B cell (primary cell): Measurements from ENCODE around the gene CDC5L. TPM values are rescaled to one million over a fixed set of nuclear protein-coding genes. Genes with fewer than 3 reads are reported as not detected.

Source experiments
- ATAC-seq: fragments of 200-7000 bp; cut with Tn5 transposase; one replicate; pipeline ENCODE4 v1.10.0; 2021; ENCODE audit warnings: low read depth, mild to moderate bottlenecking, moderate number of reproducible peaks, moderate library complexity
- CTCF ChIA-PET: fragments of 350-600 bp; sonication (Branson Sonifier 250); formaldehyde crosslinking; loops from one replicate; lab custom pipeline; 2021; ENCODE audit warnings: antibody characterized with exemption, inconsistent platforms; lab: Charles Lee
- POLR2A ChIA-PET: fragments of 350-600 bp; sonication (Branson Sonifier 250); formaldehyde crosslinking; loops from one replicate; lab custom pipeline; 2021; ENCODE audit warnings: antibody characterized with exemption; lab: Charles Lee
- DNase-seq: peaks from one replicate; pipeline ENCODE4 v3.0.0; 2013
- H2AFZ ChIP-seq: 2 replicates; pipeline ENCODE4 v1.6.1; 2012; ENCODE audit warnings: mild to moderate bottlenecking, low read depth, low read length; ENCODE audit not compliant: insufficient read depth, poor library complexity, severe bottlenecking
- H3K27ac ChIP-seq, 2 donors: 1 replicate in 1 of 2; 2 replicates in 1 of 2; pipeline ENCODE4 v1.5.1; 2012 to 2013; ENCODE audit warnings: low read length in 2 of 2, mild to moderate bottlenecking in 2 of 2, moderate library complexity in 1 of 2
- H3K27me3 ChIP-seq, 4 experiments: fragments of 200-600 bp in 1 of 4; sonication (generic) in 1 of 4; replicated peaks in 1 of 4; 1 replicate in 2 of 4; 2 replicates in 2 of 4; pipeline versions ENCODE4 v1.6.1 to v1.7.0; 2013 to 2016; ENCODE audit warnings: low read length in 3 of 4, mild to moderate bottlenecking in 2 of 4, mixed read lengths in 1 of 4, moderate library complexity in 1 of 4; ENCODE audit not compliant: insufficient read depth in 4 of 4, control insufficient read depth in 3 of 4; ENCODE audit errors: control extremely low read depth in 1 of 4
- H3K36me3 ChIP-seq, 2 experiments: replicated peaks in 1 of 2; 1 replicate in 1 of 2; 2 replicates in 1 of 2; pipeline versions ENCODE4 v1.6.1 to v1.7.1; 2013; ENCODE audit warnings: low read length in 1 of 2; ENCODE audit not compliant: insufficient read depth in 2 of 2, control insufficient read depth in 1 of 2; ENCODE audit errors: control extremely low read depth in 1 of 2, extremely low read depth in 1 of 2
- H3K4me1 ChIP-seq, 2 donors: fragments of 200-600 bp in 1 of 2; sonication (generic) in 1 of 2; 1 replicate in 1 of 2; 2 replicates in 1 of 2; pipeline versions ENCODE4 v1.5.1 to v1.6.1; 2013 to 2017; ENCODE audit warnings: low read length in 2 of 2; ENCODE audit not compliant: control insufficient read depth in 2 of 2, insufficient read depth in 2 of 2
- H3K4me2 ChIP-seq: replicated peaks from 2 replicates; pipeline ENCODE3; 2012; ENCODE audit warnings: mild to moderate bottlenecking, low read depth, low read length; ENCODE audit not compliant: poor library complexity, severe bottlenecking
- H3K4me3 ChIP-seq, 5 experiments: fragments of 200-600 bp in 1 of 5; sonication (generic) in 1 of 5; 1 replicate in 3 of 5; 2 replicates in 2 of 5; pipeline versions ENCODE4 v1.5.1 to v1.7.0; 2011 to 2016; ENCODE audit warnings: low read length in 4 of 5, mild to moderate bottlenecking in 4 of 5, low read depth in 2 of 5, control low read depth in 1 of 5, moderate library complexity in 1 of 5; ENCODE audit not compliant: insufficient read depth in 1 of 5; ENCODE audit errors: control extremely low read depth in 1 of 5, extremely low read depth in 1 of 5
- H3K79me2 ChIP-seq: fragments of 200-600 bp; sonication (generic); one replicate; pipeline ENCODE4 v1.6.0; 2016; ENCODE audit warnings: low read length; ENCODE audit not compliant: control insufficient read depth, insufficient read depth
- H3K9ac ChIP-seq: fragments of 200-600 bp; sonication (generic); 2 replicates; pipeline ENCODE4 v1.6.1; 2017; ENCODE audit warnings: mild to moderate bottlenecking, low read length, moderate library complexity
- H3K9me3 ChIP-seq, 3 donors: one replicate each; pipeline versions ENCODE4 v1.6.1 to v1.7.1; 2013; ENCODE audit warnings: low read length in 2 of 3; ENCODE audit not compliant: control insufficient read depth in 2 of 3, insufficient read depth in 1 of 3; ENCODE audit errors: control extremely low read depth in 1 of 3
- H4K20me1 ChIP-seq: 2 replicates; pipeline ENCODE4 v1.6.0; 2012; ENCODE audit warnings: mild to moderate bottlenecking, low read length; ENCODE audit not compliant: insufficient read depth, control insufficient read depth, poor library complexity, severe bottlenecking
- H3K27ac Mint-ChIP-seq: one replicate; pipeline ENCODE4 v1.8.0; 2021; ENCODE audit warnings: mixed read lengths
- H3K27me3 Mint-ChIP-seq: one replicate; pipeline ENCODE4 v1.8.0; 2021; ENCODE audit warnings: mixed read lengths
- H3K4me1 Mint-ChIP-seq: one replicate; pipeline ENCODE4 v1.8.0; 2021; ENCODE audit warnings: mixed read lengths
- H3K4me3 Mint-ChIP-seq: one replicate; pipeline ENCODE4 v1.8.0; 2021; ENCODE audit warnings: mixed read lengths
- H3K9me3 Mint-ChIP-seq: one replicate; pipeline ENCODE4 v1.8.0; 2022; ENCODE audit warnings: mixed read lengths; ENCODE audit not compliant: insufficient read depth
- CTCF ChIP-seq: fragments of 200-600 bp; IDR thresholded peaks from one replicate; pipeline ENCODE4 v1.8.0; 2022; ENCODE audit warnings: antibody characterized with exemption, mild to moderate bottlenecking
- EZH2 ChIP-seq: IDR thresholded peaks from 2 replicates; pipeline ENCODE4 v1.6.1; 2012; ENCODE audit warnings: borderline replicate concordance, low read depth, mild to moderate bottlenecking, moderate library complexity, low read length; ENCODE audit not compliant: insufficient read depth, poor library complexity, severe bottlenecking
- WGBS: methylation state at CpG from one replicate; pipeline ENCODE4 v1.1.5; 2013; ENCODE audit warnings: missing lambda C conversion rate; ENCODE audit not compliant: insufficient coverage; 5-methylcytosine and 5-hydroxymethylcytosine counted together
- intact Hi-C: fragments of 100-400 bp; cut with micrococcal nuclease; formaldehyde crosslinking; loops from one replicate; pipeline ENCODE4 v1.10.0; 2022
- polyA plus RNA-seq: library from polyadenylated mRNA; depleted of rRNA; stranded (reverse); fragments of >200 nt; gene quantifications from 2 replicates; pipeline ENCODE4 v1.2.3, GENCODE V29; 2012
- total RNA-seq, 2 donors: library from RNA; stranded (reverse); fragments of 120-200 nt in 1 of 2; gene quantifications; 1 replicate in 1 of 2; 2 replicates in 1 of 2; pipeline versions ENCODE4 v1.2.3 to v1.2.4, GENCODE V29; 2013 to 2022

Gene CDC5L
- total and polyA plus RNA-seq, 2 donors (not counting 1 experiment from before 2014, with no cell fraction given) = 4.1 to 22.2 TPM

- Histone ChIP-seq H3K9ac (no peak overlapping the region), H3K4me1 (no peaks in the 10 kb centered on the region), H3K9me3 (no peaks in the 10 kb centered on the region), H3K4me2 (no peak overlapping the region), H3K4me3 (no peak overlapping the region), H2AFZ (no peak overlapping the region), H3K36me3 (peaks cover 11 to 13% of the 10 kb centered on the region in 2 experiments), H3K79me2 (no peaks in the 10 kb centered on the region), H3K27ac (no peak overlapping the region), H4K20me1 (no peaks in the 10 kb centered on the region), H3K27me3 (peaks cover 0 to 5% (median 3%) of the 10 kb centered on the region in 4 experiments)
- peaks cover 17% of the 10 kb centered on the region for H3K27me3 Mint-ChIP-seq
- no peak overlapping the region for H3K4me3 Mint-ChIP-seq
- ChIA-PET CTCF (interaction anchor here (0.9 to 2.9 kb wide), 7 partner anchors 10 to 117 kb away, joined by 3 to 19 read pairs (median 5); no protein-coding TSS in a partner anchor), POLR2A (no interaction called here)
- intact Hi-C loops = loop anchor here (2.0 to 5.0 kb wide), 2 partner anchors 26 to 284 kb away; no protein-coding TSS in a partner anchor
- WGBS = 57% methylated on average over 10 of the region's 16 CpGs
- TF ChIP-seq EZH2 (no peak), CTCF (peak; percentile 90)
- H3K4me1 Mint-ChIP-seq = no peaks in the 10 kb centered on the region
- ATAC-seq (peak; percentile 83), DNase-seq (peak; percentile 55)
- no peak overlapping the region for H3K27ac Mint-ChIP-seq
- H3K9me3 Mint-ChIP-seq = no peaks in the 10 kb centered on the region
Observed at GRCh38 chr6:44456070-44456965, 68.8 kb downstream of the CDC5L start.

- intact Hi-C loops = loop anchor here (2.0 to 5.0 kb wide), 2 partner anchors 26 to 285 kb away; no protein-coding TSS in a partner anchor
- H3K9me3 Mint-ChIP-seq = no peaks in the 10 kb centered on the region
- no peak overlapping the region for H3K27ac Mint-ChIP-seq
- Histone ChIP-seq H3K4me3 (no peak overlapping the region), H3K9me3 (no peaks in the 10 kb centered on the region), H3K9ac (no peak overlapping the region), H4K20me1 (no peaks in the 10 kb centered on the region), H3K27me3 (peaks cover 0 to 5% (median 3%) of the 10 kb centered on the region in 4 experiments), H2AFZ (no peak overlapping the region), H3K79me2 (no peaks in the 10 kb centered on the region), H3K4me2 (no peak overlapping the region), H3K27ac (no peak overlapping the region), H3K36me3 (peaks cover 8 to 11% of the 10 kb centered on the region in 2 experiments), H3K4me1 (no peaks in the 10 kb centered on the region)
- H3K4me1 Mint-ChIP-seq = no peaks in the 10 kb centered on the region
- DNase-seq = no peak
- TF ChIP-seq CTCF (no peak), EZH2 (no peak)
- ChIA-PET CTCF (interaction anchor here (0.9 to 2.9 kb wide), 5 partner anchors 11 to 27 kb away, joined by 3 to 19 read pairs (median 5); no protein-coding TSS in a partner anchor), POLR2A (no interaction called here)
- no peak overlapping the region for H3K4me3 Mint-ChIP-seq
- ATAC-seq = no peak
- WGBS = 96% methylated on average over 5 of the region's 5 CpGs
- H3K27me3 Mint-ChIP-seq = peaks cover 17% of the 10 kb centered on the region
Observed at GRCh38 chr6:44456966-44457292, 69.4 kb downstream of the CDC5L start.
